HG03064 (cell line): ENCODE results near the gene PINK1.

Experiments used
- ATAC-seq: cut with Tn5 transposase; IDR thresholded peaks from one replicate; pipeline ENCODE4 v1.9.1; 2021; ENCODE audit warnings: low read depth; ENCODE audit not compliant: unreplicated experiment

Gene PINK1

GRCh38 chr1:20609541-20609940 lies 23.7 kb upstream of the PINK1 start:
- ATAC-seq: no peak

DNA sequence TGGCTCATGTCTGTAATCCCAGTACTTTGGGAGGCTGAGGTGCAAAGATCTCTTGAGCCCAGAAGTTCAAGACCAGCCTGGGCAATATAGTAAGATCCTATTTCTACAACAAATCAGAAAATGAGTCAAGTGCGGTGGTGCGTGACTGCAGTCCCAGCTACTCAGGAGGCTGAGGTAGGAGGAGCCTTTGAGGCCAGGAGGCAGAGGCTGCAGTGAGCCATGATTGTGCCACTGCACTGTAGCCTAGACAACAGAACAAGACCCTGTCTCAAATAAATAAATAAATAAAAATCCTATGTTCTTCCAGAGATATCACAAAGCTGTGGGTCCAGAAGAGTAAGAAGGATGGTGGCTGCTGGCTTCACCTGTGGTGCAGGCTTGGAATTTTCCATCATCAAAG lies 22.3 kb upstream of the PINK1 start:
- ATAC-seq: no peak

DNA sequence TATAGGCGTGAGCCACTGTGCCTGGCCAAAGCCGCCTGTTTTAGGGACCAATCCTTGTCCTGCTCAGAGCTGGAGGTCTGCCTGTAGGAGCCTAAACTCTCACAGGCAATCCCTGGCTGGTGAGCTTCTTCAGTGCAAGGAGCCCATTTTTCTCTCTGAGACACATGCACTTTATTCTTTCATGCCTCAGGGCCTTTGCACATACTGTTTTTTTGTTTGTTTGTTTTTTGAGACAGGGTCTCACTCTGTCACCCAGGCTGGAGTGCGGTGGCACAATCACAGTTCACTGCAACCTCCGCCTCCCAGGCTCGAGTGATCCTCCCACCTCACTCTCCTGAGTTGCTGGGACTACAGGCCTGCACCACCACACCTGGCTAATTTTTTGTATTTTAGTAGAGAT lies 21.6 kb upstream of the PINK1 start:
- ATAC-seq: no peak

- ATAC-seq: no peak
Observed at GRCh38 chr1:20612221-20612746, 21.0 kb upstream of the PINK1 start.

DNA sequence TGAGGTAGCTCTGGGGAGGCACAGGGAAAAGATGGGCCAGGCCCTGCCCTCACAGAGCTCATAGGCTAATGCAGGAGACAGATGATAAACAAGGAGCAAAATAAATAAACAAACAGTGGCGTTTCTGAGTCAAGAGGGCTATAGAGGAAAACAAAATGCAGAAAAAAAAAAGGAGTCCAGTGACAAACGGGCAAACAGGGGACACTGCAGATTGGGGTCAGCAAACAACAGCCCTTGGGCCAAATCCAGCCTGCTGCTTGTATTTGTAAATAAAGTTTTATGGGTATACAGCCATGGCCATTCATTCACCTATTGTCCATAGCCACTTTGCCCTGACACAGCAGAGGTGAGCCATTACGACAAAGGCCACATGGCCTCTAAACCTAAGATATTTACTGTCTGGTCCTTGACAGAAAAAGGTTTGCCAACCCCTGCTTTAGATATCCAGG lies 19.1 kb upstream of the PINK1 start:
- no peak for ATAC-seq

DNA sequence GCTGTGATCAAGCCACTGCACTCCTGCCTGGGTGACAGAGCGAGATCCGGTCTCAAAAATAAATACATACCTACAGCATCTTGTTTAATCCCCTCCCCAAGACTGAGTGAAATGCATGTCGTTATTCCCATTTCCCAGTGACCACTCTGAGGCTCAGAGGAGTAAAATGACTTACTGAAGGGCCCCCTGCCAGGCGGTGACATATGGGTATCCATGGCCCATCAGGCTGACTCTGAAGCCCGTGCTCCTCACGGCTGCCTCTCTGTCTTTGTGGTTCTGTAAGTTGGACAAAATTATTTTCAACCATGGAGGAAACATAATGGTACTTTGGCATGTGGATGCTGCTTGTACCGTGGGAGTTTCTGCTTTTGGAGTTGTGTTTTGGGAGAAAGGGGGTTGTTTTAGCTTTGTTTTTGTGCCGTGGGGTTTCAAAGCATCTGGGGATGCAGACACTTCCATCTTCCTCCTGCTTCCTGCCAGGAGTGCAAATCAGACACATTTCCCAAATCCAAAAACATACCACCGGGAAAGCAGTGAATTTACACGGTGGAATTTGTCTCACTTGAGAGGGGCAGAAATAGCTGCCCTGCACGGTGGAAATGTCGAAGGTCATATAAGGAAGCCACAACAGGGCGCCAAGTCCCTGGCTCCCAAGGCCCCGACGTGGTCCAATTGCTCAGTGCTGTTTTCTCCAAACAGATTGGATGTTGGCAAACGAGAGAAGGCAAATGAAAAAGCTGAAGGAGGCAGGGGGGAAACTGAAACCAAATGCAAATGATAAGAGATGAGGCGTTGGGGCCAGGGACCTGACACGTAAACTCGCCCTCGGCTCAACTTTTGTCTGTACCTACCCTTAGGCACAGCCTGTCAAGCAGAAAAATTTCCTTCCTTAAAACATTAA lies 17.1 kb upstream of the PINK1 start:
- no peak for ATAC-seq

DNA sequence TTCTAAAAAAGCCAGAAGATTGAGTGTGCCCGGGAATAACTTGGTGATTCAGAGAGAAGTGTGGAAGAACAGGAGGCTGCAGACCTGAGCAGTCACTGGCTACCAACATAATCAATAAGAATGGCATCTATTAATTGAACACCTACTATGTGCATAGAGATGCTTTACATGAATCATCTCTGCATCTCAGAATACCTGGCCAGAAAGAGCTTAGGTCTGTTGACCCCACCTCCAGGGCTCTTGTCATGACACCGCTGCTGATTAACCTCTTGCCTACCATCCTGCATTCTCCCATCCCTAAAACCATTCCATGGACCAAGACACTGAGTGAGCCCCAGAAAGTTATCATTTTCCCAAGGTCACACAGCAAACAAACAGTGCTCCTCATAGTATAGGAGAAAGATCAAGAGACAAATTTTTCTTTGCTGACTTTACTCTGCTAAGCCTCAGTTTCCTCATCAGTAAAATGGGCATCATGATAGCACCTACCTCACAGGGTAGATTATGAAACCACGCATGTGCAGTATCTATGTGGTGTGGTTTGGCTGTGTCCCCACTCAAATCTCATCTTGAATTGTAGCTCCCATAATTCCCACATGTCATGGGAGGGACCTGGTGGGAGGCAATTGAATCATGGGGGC lies 16.3 kb upstream of the PINK1 start:
- ATAC-seq: no peak

DNA sequence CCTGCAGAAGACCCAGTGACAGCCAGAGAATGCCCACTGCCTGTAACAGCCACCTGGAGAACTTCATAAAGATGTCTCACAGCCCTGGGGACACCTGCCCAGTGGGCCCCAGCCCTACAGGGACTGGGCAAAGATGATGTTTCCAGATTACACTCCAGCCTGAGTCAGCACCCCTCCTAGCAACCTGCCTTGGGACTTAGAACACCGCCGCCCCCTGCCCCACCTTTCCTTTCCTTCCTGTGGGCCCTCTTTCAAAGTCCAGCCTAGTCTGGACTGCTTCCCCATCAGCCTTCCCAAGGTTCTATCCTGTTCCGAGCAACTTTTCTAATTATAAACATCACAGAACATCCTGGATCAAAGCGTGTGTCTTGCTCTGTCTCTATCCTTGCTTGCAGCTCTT lies 14.7 kb upstream of the PINK1 start:
- ATAC-seq: no peak

DNA sequence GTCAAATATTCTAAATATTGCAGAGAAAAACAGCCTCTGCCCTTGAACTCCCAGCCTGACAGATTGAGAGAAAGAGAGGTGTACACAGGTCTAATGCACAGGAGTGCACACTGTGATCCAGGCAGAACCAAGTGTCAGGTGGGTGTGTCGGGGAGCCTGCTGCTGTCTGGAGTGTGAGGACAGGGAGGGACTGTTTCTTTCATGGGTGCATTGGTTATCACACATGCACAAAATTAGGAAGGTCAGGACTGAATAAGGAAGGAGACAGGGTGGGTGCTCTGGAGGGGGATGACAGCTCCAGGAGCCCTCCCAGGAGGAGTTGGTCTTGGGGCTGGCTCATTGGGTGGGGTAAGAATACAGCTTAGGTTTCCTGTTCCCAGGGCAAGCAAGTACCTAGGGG lies 13.3 kb upstream of the PINK1 start:
- ATAC-seq: no peak

- ATAC-seq: no peak
Observed at GRCh38 chr1:20621012-20621411, 12.2 kb upstream of the PINK1 start.

DNA sequence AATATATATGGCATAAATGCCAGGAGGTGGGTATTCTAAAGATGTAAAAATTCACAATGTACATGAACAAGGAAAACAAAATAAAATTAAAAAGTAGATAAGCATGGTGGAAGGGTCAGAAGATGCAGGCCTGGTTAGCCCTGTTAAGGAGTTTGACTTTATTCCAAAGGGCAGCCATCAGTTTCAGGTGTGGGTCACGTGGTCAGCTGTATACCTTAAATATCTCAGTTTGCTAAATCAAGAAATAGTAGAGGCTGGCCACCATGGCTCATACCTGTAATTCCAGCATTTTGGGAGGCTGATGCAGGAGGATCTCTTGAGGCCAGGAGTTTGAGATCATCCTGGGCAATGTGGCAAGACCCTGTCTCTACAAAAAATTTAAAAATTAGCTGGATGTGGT lies 8.5 kb upstream of the PINK1 start:
- no peak for ATAC-seq

DNA sequence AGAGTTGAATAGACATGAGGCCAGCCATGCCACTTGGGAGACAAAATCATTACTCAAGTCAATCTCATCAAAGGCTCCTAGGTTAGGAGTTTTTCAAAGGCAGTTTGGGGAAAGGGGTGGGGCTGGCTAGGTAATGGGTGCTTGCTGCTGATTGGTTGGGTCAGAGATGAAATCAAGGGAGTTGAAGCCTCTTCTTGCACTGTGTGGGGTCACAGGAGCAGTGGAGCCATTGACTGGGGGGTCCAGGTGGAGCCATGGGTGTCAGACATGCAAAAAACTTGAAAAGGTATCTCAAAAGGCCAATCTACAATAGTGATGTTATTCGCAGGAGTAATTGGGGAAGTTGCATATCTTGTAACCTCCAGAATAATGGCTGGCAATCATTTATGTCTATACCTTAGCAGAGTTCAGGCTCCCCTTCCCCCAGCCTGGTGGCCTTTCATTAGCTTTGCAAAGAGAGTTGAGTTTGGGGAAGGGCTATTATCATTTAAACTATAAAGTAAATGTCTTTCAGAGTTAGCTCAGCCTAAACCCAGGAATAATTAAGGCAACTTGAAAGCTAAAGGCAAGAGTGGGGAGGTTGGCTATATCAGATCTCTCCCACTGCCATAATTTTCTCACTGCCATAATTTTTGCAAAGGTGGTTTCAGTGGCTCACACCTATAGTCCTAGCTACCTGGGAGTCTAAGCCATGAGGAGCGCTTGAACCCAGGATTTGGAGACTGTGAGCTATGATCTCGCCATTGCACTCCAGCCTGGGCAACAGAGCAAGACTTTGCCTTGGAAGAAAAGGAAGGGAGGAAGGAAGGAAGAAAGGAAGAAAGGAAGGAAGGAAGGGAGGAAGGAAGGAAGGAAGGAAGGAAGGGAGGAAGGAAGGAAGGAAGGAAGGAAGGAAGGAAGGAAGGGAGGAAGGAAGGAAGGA lies 7.8 kb upstream of the PINK1 start:
- no peak for ATAC-seq

DNA sequence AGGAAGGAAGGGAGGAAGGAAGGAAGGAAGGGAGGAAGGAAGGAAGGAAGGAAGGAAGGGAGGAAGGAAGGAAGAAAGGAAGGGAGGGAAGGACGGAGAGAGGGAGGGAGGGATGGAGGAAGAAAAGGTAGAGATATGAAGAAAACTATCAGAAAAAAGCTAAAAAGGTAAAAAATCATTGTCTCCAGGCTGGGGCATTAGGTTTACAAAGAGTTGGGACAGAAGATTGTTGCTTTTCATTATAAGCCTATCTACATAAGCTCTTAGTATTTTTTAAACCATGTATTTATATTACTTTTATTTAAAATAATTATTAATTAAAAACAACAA lies 7.2 kb upstream of the PINK1 start:
- ATAC-seq: no peak

DNA sequence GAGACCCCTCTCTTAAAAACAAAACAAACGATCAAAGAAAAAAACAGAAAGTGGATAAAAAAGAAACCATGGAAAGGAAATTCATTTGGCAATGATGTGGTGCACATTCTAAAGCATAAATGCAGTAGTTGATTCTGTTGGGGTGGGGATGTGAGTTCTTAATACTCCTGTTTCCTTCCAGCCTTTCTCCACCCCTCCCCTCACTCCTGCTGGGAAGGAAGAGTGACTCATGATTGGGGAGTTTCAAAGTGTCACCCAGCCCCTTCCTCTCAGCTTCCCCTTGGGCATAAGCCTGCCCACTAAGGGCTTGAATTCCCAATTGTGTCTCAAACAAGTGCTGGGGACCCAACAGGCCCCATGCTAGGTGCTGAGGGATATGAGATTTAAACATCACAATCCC lies 6.7 kb upstream of the PINK1 start:
- no peak for ATAC-seq

DNA sequence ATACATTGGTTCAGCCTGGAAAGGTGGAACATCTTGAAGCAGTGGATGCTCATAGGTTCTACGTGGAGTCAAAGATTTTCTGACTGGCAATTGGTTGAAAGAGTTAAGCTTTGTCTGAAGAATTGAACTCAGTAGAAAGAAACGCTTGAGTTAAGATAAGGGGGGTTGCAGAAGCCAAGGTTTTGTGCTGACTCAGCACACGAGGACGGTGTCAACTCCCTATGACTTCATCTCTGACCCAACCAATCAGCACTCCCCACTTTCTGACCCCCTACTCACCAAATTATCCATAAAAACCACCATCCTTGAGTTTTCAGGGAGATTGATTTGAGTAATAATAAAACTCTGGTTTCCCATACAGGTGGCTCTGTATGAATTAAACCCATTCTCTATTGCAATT lies 2.5 kb upstream of the PINK1 start:
- ATAC-seq: no peak

- ATAC-seq: no peak
Observed at GRCh38 chr1:20632386-20632785, 872 bp upstream of the PINK1 start.

- ATAC-seq: peak; percentile 16
Observed at GRCh38 chr1:20634065-20634593, 871 bp downstream of the PINK1 start.

GRCh38 chr1:20634594-20635084 lies 1.4 kb downstream of the PINK1 start:
- ATAC-seq: no peak

- ATAC-seq: no peak
Observed at GRCh38 chr1:20636785-20637347, 3.6 kb downstream of the PINK1 start.

GRCh38 chr1:20640183-20640597 lies 6.9 kb downstream of the PINK1 start:
- no peak for ATAC-seq
